GM15510 (cell line): Measurements from ENCODE around the gene DDX1.

ENCODE experiments used
- POLR2A ChIP-seq: IDR thresholded peaks from 3 replicates; pipeline ENCODE4 v1.6.1; 2011; ENCODE audit warnings: borderline replicate concordance; ENCODE audit not compliant: insufficient read length; ENCODE audit errors: extremely low read depth

Gene DDX1

GRCh38 chr2:15596968-15597367, 5.3 kb downstream of the DDX1 start:
- TF ChIP-seq POLR2A = no peak

- TF ChIP-seq POLR2A = no peak
Observed at GRCh38 chr2:15599994-15600393, 8.3 kb downstream of the DDX1 start.

DNA sequence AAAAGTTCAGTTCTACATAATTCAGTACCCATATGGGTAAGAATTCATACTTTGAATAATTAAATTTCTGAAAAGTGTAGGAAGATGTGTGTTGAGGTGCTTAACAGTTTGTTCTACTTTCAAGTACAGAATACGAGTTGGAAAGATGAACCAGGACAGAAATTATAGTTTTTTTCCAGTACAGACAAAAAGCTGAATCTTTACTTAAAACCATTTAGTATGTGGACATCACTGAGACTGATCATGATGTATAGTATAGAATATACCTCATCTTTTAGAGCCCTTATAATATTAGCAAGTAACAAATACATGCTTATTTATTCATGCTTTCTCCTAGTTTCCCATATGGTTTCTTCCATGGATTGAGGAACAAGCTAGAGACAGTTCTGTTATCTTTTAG, 10.0 kb downstream of the DDX1 start:
- no peak for TF ChIP-seq POLR2A

DNA sequence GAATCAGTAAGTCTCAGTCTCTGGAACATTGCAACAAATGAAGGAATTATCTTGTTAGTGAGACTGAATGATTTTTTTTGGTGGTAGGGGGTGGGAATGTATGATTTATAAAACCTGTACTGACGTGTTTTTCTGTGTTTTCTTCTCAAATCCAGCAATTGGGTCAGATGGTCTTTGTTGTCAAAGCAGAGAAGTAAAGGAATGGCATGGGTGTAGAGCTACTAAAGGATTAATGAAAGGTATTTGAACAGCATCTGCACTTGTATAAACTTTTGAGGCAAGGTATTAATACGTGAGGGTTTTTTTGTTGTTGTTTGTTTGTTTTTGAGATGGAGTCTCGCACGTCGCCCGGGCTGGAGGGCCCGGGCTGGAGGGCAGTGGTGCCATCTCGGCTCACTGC, 10.7 kb downstream of the DDX1 start:
- TF ChIP-seq POLR2A = no peak

DNA sequence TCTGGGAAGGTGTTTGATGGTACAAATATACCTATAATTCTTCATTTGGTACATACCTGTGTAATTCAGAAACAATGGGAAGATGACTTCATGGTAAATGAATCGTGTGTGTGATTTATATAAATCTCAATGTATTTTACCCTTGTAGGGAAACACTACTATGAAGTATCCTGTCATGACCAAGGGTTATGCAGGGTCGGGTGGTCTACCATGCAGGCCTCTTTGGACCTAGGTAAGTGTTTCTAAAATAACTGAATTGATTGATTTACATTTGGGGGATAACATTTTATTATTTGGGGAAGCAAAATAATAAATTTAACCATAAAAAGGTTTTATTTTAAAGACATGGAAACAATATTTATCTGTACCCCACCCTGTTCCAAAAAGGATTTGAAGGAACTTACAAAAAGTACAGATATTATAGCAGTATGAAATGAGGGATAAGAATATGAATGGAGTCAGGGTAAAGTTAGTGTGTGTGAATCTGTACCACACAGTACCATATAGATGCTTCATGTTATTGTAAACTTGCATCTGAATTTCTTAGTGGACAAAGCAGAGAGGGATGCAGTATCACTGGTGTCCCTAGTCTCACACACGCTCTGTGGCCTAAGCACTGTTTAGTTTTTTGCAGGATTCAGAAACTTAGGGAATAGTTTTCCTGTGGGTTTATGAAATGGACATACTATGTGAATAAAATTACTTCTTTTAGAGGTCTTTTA, 11.5 kb downstream of the DDX1 start:
- TF ChIP-seq POLR2A = no peak

GRCh38 chr2:15603948-15604347, 12.3 kb downstream of the DDX1 start:
- TF ChIP-seq POLR2A = no peak

DNA sequence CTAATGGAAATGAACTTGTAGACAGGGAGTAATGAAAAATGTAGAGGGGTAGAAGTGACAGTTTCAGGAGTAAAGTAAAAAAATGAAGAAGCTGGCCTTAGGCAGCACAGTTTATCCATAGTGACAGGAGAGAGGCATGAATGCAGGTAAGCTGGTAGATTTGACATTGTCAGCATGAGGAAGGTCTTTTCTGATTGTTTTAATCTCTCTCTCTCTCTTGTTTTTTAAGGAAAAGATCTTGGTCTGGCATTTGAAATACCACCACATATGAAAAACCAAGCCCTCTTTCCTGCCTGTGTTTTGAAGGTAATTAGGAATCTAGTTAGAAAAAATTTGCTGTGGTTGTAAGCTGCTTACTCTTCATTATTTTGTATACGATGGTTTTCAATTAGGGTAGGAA, 14.1 kb downstream of the DDX1 start:
- TF ChIP-seq POLR2A = no peak

DNA sequence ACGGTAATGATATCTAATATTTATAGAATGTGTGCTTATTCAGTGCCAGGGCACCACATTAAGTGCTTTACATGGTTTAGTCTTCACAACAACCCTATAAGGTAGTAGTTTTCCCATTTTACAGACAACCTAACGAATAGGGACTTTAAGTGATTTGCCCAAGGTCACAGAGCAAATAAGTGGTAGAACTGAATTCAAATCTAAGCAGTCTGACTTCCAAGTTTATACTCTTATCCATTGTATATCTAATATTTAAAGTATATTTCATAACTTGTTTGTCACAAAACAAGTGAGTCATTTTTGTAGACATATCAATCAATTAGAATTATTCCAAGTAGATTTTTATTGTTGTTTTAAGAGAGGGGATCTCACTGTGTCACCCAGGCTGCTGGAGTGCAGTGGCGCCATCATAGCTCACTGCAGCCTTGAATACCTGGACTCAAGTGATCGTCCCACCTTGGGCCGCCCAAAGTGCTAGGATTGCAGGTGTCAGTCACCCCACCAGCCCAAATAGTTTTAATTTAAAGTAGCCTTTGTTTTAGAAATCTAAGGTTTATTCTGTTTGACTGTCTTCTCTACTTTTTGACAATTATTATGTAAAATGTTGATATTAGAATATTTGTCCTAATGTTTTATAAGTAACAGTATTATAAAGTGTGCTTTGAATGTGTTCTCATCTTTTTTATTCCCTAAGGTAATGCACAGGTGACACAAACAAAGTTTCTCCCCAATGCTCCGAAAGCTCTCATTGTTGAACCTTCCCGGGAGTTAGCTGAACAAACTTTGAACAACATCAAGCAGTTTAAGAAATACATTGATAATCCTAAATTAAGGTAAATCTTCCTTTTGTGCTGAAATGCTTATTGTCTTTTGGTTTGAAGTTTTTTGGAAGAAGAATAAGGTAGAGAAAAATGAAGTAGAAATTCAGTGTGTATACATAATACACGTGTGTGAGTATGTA, 15.1 kb downstream of the DDX1 start:
- TF ChIP-seq POLR2A = no peak

DNA sequence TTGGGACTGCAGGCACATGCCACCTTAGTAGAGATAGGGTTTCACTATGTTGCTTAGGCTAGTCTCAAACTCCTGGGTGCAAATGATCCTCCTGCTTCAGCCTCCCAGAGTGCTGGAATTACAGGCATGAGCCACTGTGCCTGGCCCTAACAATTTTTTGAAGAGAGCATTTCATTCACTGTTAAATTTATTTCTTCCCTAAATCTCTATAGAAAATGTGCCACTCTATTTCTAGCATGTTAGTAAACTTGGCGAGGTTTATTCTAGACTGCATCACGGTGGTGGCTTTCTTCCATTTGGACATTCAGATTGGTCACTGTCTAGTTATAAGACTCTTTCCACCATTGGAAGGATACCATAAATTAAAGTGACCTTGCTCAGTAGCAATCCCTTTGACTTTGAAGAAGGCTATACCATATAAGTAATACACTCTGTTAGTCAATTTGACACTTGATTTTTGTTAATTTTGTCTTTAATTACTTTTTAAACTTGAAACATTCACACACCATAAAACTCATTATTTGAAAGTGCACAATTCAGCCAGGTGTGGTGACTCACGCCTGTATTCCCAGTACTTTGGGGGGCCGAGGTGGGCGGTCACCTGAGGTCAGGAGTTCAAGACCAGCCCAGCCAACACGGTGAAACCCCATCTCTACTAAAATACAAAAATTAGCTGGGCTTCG, 16.2 kb downstream of the DDX1 start:
- no peak for TF ChIP-seq POLR2A

DNA sequence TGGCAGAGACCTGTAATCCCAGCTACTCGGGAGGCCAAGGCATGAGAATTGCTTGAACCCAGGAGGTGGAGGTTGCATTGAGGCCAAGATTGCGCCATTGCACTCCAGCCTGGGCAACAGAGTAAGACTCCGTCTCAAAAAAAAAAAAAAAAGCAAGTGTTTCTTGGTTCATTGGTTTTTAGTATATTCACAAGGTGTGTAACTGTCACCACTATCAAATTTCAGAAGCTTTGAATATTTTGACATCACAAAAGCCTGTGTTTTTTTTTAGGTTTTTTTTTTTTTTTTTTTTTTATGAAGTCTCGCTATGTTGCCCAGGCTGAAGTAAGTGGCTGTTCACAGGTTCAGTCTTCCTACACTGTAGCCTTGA, 16.7 kb downstream of the DDX1 start:
- no peak for TF ChIP-seq POLR2A

DNA sequence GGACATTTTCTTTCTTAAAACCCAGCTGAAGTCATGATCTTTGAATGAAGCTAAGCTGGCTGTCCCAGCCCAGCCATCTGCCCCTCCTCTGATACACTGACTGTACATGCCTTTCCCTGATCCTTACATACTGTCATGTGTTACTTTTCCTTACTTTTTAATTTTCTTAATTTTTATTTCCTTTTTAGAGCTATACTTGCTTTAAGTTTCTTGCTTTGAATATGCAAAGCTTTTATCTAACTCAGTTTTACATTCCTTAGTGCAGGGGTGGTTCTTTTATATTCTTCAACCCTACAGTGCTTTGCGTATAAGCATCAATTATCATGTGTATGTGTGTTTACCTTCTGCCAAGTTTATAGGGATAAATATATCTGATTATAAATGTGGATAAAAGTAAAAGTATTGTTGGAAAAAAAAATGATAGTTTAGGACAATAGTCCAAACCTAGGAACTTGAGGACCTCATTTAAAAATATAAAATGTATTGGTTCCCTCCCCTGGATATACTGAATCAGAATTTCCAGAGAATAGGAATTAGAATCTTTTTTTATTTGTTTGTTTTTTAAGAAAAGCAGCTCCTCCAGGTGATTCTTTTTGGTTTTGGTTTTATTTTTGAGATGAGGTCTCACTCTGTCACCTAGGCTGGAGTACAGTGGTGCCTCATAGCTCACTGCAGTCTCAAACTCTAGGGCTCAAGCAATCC, 17.8 kb downstream of the DDX1 start:
- no peak for TF ChIP-seq POLR2A

DNA sequence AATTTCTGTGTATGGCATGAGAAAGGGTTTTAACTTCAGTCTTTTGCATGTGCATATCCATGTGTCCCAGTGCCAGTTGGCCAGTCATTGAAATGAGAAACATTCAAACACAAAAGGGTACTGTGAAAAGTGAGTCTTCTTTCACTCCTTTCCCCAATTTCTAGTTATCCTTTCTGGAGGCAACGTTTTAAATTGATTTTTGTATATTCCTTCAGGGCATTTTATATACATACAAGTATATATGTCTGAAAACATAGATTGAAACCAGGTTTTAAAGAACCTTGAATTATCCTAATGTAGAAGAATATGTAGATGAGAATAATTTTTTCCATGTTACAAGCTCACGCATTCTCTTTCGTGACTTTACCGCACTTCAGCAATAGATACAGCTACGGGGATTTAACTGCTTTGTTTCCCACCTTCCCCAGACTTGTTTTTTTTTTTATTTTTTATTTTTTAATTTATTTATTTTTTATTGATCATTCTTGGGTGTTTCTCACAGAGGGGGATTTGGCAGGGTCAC, 18.8 kb downstream of the DDX1 start:
- no peak for TF ChIP-seq POLR2A

DNA sequence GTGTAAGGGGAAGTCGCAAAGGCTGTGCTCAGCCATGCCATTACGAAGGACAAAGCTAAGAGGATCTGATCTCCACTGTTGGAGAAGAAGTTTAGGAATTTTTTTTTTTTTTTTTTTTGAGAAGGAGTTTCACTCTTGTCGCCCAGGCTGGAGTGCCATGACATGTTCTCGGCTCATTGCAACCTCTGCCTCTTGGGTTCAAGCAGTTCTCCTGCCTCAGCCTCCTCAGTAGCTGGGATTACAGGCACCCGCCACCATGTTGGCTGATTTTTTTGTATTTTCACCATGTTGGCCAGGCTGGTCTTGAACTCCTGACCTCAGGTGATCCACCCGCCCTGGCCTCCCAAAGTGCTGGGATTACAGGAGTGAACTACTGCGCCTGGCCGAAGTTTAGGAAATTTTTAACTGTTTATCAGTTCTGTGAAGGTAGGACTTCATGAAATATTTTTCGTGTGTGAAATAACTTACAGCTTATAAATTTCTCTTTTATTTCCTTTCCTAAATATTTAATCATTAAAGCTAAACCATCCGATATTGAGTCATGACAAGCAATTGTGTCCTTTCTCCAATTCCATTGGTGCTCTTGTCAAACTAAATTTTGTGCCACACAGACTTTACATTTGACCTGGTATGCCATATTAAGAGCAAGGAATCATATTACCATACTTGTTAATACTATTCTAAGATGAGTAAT, 22.2 kb downstream of the DDX1 start:
- no peak for TF ChIP-seq POLR2A

- TF ChIP-seq POLR2A = no peak
Observed at GRCh38 chr2:15614545-15615300, 23.1 kb downstream of the DDX1 start.

DNA sequence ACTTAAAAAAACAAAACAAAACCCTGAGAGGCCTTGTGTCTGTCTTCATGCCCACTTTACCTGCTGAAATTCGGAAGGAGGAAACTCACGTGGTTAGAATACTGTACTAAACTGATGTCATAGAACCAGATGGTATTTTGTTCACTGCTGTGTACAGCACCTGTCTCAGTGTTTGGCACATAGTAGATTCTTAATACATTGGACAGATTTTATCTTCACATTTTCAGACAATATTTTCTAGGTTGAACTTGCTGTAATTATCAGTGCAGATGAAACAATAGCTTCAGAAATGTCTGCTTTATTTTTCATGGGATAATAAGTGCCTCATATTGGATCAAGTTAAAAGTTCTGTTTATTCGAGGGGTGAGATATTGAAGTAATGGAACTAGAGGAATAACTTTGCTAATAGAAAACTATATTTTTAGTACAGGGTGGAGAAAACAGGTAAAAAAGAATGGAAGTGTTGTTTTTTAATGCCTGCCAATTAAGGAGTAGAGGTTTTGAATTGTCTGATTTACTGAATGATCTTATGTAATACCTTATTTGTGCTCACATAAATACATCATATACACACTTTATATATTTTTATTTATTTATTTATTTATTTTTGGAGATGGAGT, 23.7 kb downstream of the DDX1 start:
- TF ChIP-seq POLR2A = no peak
